ENCODE data around the gene ERBB2. TPM values are rescaled to one million over a fixed set of nuclear protein-coding genes. Genes with fewer than 3 reads are reported as not detected.

Gene ERBB2
- total and polyA plus RNA-seq, 2 of the 13 experiments (the other 11 are each of a cell fraction or from before 2014, with no cell fraction given), result 57.7 to 64.1 TPM

- TF ChIP-seq RFX5 (IDR thresholded peaks at IDR 0.05; ENCODE audit: low read depth, low read length), result no peak
- peak; percentile 94 for TF ChIP-seq CBFB (CRISPR knock-in tag; IDR thresholded peaks at IDR 0.05)
- TF ChIP-seq KAT7 (CRISPR knock-in tag; IDR thresholded peaks at IDR 0.05; ENCODE audit: borderline replicate concordance), result peak; percentile 97
- TF ChIP-seq FIP1L1 (IDR thresholded peaks at IDR 0.05; ENCODE audit: borderline replicate concordance, insufficient read depth, low read depth, low read length), result 0 out of 2 replicates have a peak, but pooled peaks have one; percentile 7
- TF ChIP-seq ZFYVE20 (CRISPR knock-in tag; IDR thresholded peaks at IDR 0.05; ENCODE audit: borderline replicate concordance, low read depth), result peak; percentile 47; the same call in 1 of the 2 replicates
- peak; percentile 85; the same call in 1 of the 2 replicates for TF ChIP-seq ZBTB38 (CRISPR knock-in tag; IDR thresholded peaks at IDR 0.05)
- TF ChIP-seq ZNF724P (CRISPR knock-in tag; IDR thresholded peaks at IDR 0.05; ENCODE audit: borderline replicate concordance), result peak; percentile 75; the same call in 1 of the 2 replicates
- TF ChIP-seq HIVEP1 (CRISPR knock-in tag; IDR thresholded peaks at IDR 0.05), result peak; percentile 68; the same call in 1 of the 2 replicates
- TF ChIP-seq GTF3A (CRISPR knock-in tag; conservative IDR thresholded peaks at IDR 0.05), result peak; percentile 97
- TF ChIP-seq KLF15 (CRISPR knock-in tag; IDR thresholded peaks at IDR 0.05; ENCODE audit: borderline replicate concordance), result no peak
- peak; percentile 73; the same call in 1 of the 2 replicates for TF ChIP-seq SKIL (CRISPR knock-in tag; IDR thresholded peaks at IDR 0.05; ENCODE audit: borderline replicate concordance)
- peak; percentile 97; the same call in 1 of the 2 replicates for TF ChIP-seq ZNF816 (CRISPR knock-in tag; IDR thresholded peaks at IDR 0.05; ENCODE audit: borderline replicate concordance)
- TF ChIP-seq NR2F2 (IDR thresholded peaks at IDR 0.05; ENCODE audit: borderline replicate concordance, low read depth), result no peak
- peak; percentile 78; the same call in 1 of the 2 replicates for TF ChIP-seq ZBTB26 (CRISPR knock-in tag; IDR thresholded peaks at IDR 0.05; ENCODE audit: borderline replicate concordance)
- peak; percentile 75; the same call in 1 of the 2 replicates for TF ChIP-seq TOPORS (CRISPR knock-in tag; IDR thresholded peaks at IDR 0.05)
- peak; percentile 80 for TF ChIP-seq ZMYM4 (CRISPR knock-in tag; IDR thresholded peaks at IDR 0.05)
- peak; percentile 57; the same call in 1 of the 2 replicates for TF ChIP-seq ZNF441 (CRISPR knock-in tag; IDR thresholded peaks at IDR 0.05; ENCODE audit: borderline replicate concordance)
- TF ChIP-seq PBX3 (CRISPR knock-in tag; IDR thresholded peaks at IDR 0.05; ENCODE audit: borderline replicate concordance), result peak; percentile 48; the same call in 1 of the 2 replicates
- peak; percentile 99 for TF ChIP-seq ARNT2 (CRISPR knock-in tag; IDR thresholded peaks at IDR 0.05; ENCODE audit: low read depth)
- no peak for TF ChIP-seq FLYWCH1 (CRISPR knock-in tag; IDR thresholded peaks at IDR 0.05)
- TF ChIP-seq ZNF460 (CRISPR knock-in tag; IDR thresholded peaks at IDR 0.05; ENCODE audit: borderline replicate concordance), result peak; percentile 59; the same call in 1 of the 2 replicates
- TF ChIP-seq NR0B2 (CRISPR knock-in tag; IDR thresholded peaks at IDR 0.05), result peak; percentile 92
Measured at GRCh38 chr17:39754161-39754957, 54.5 kb downstream of the ERBB2 start (continued).
